Measurements from ENCODE around the gene PRICKLE2.

DNA sequence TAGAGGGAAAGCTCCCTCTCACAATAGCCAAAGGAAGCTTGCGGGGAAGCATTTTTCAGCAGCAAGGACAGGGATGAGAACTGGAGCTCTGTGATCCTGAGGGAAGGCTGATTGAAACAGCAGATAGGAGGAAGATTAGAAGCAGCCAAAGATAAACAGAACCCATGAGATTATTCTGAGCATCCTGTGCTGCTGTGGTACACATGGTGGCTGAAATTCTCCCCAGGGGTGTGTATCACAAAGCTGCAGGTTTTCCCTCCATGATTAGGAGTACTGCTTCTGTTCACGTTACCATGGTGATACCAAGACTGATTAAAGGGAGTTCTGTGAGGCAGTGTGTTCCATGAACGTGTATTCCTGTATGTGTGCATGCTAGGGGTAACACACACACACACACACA is 171.7 kb downstream of the PRICKLE2 start:
- TF ChIP-seq CTCF (IDR thresholded peaks at IDR 0.05; ENCODE audit: low read length) (no peak), EZH2 (optimal IDR thresholded peaks at IDR 0.05; ENCODE audit: low read depth, low read length) (no peak), EZH2phosphoT487 (IDR thresholded peaks at IDR 0.05; ENCODE audit: low read length) (no peak)

All from MM.1S (cell line).